SK-N-SH (cell line): Measurements from ENCODE around the gene PLCE1. TPM values are rescaled to one million over a fixed set of nuclear protein-coding genes. Genes with fewer than 3 reads are reported as not detected.

ENCODE experiments used
- CTCF ChIA-PET: fragments of 300-600, 350-600 bp; formaldehyde crosslinking; extraction: SDS; loops from one replicate; lab custom pipeline; 2021; lab: Yijun Ruan, JAX
- POLR2A ChIA-PET: fragments of 350-600 bp; sonication (Branson Sonifier 250); formaldehyde crosslinking; extraction: SDS; loops from one replicate; lab custom pipeline; 2020; ENCODE audit warnings: antibody characterized with exemption, inconsistent platforms; lab: Yijun Ruan, JAX
- DNase-seq: peaks from one replicate; pipeline ENCODE4 v3.0.0; 2012
- H2AFZ ChIP-seq: fragments of 200-600 bp; sonication (generic); 2 replicates; pipeline ENCODE4 v1.8.1; 2016; ENCODE audit warnings: antibody characterized with exemption, mild to moderate bottlenecking, low read depth
- H3F3A ChIP-seq: fragments of 200-600 bp; sonication (generic); replicated peaks from 2 replicates; pipeline ENCODE3; 2016; ENCODE audit warnings: antibody characterized with exemption, mild to moderate bottlenecking; ENCODE audit not compliant: insufficient read depth
- H3K27ac ChIP-seq, 2 experiments: fragments of 200-500 bp in 1 of 2; fragments of 200-600 bp in 1 of 2; sonication (Bioruptor generic) in 1 of 2; sonication (generic), shearing (Covaris generic) in 1 of 2; 2 replicates each; pipeline versions ENCODE4 v1.5.1 to v1.6.1; 2014 to 2016; ENCODE audit warnings: low read depth in 2 of 2, inconsistent platforms in 1 of 2, low read length in 1 of 2, mild to moderate bottlenecking in 1 of 2, mixed read lengths in 1 of 2
- H3K27me3 ChIP-seq: fragments of 200-600 bp; sonication (generic), shearing (Covaris generic); 2 replicates; pipeline ENCODE4 v1.6.1; 2016; ENCODE audit warnings: mixed run types; ENCODE audit not compliant: insufficient read depth
- H3K36me3 ChIP-seq, 2 experiments: fragments of 200-500 bp in 1 of 2; fragments of 200-600 bp in 1 of 2; sonication (Bioruptor generic) in 1 of 2; sonication (generic) in 1 of 2; replicated peaks in 1 of 2; 2 replicates each; pipeline versions ENCODE3 to v1.5.1; 2014 to 2016; ENCODE audit warnings: low read length in 1 of 2, mild to moderate bottlenecking in 1 of 2; ENCODE audit not compliant: insufficient read depth in 2 of 2, control insufficient read depth in 1 of 2
- H3K4me1 ChIP-seq, 2 experiments: fragments of 200-500 bp in 1 of 2; fragments of 200-600 bp in 1 of 2; sonication (Bioruptor generic) in 1 of 2; sonication (generic), shearing (Covaris generic) in 1 of 2; 2 replicates each; pipeline versions ENCODE4 v1.5.1 to v1.6.1; 2014 to 2016; ENCODE audit warnings: low read depth in 1 of 2, low read length in 1 of 2, mixed run types in 1 of 2; ENCODE audit not compliant: insufficient read depth in 2 of 2, control insufficient read depth in 1 of 2
- H3K4me2 ChIP-seq: fragments of 200-600 bp; sonication (generic), shearing (Covaris generic); 2 replicates; pipeline ENCODE4 v1.6.1; 2017; ENCODE audit warnings: mixed run types
- H3K4me3 ChIP-seq, 2 experiments: fragments of 200-500 bp in 1 of 2; fragments of 200-600 bp in 1 of 2; sonication (Bioruptor generic) in 1 of 2; sonication (generic), shearing (Covaris generic) in 1 of 2; 2 replicates each; pipeline versions ENCODE4 v1.5.1 to v1.8.1; 2014 to 2016; ENCODE audit warnings: low read depth in 2 of 2, inconsistent platforms in 1 of 2, low read length in 1 of 2, mild to moderate bottlenecking in 1 of 2, mixed read lengths in 1 of 2, moderate library complexity in 1 of 2
- H3K79me2 ChIP-seq: fragments of 200-600 bp; sonication (generic); 2 replicates; pipeline ENCODE4 v1.8.1; 2017; ENCODE audit warnings: mild to moderate bottlenecking; ENCODE audit not compliant: insufficient read depth
- H3K9ac ChIP-seq: fragments of 200-600 bp; sonication (generic); 2 replicates; pipeline ENCODE4 v1.6.1; 2017; ENCODE audit warnings: mixed run types
- H3K9me2 ChIP-seq: fragments of 200-600 bp; sonication (generic); 2 replicates; pipeline ENCODE4 v1.6.1; 2017; ENCODE audit warnings: mixed run types
- H3K9me3 ChIP-seq: fragments of 200-600 bp; sonication (generic); 2 replicates; pipeline ENCODE4 v1.6.1; 2017; ENCODE audit warnings: mixed run types, mild to moderate bottlenecking, moderate library complexity
- H4K20me1 ChIP-seq: fragments of 200-600 bp; sonication (generic); 2 replicates; pipeline ENCODE4 v1.6.1; 2017; ENCODE audit warnings: mild to moderate bottlenecking, mixed run types; ENCODE audit not compliant: insufficient read depth
- CHD2 ChIP-seq: fragments of 150-350 bp; IDR thresholded peaks from 2 replicates; pipeline ENCODE4 v1.6.1; 2018; ENCODE audit warnings: low read length; ENCODE audit not compliant: partially characterized antibody
- CTCF ChIP-seq: fragments of 200-600 bp; sonication (generic); IDR thresholded peaks from 2 replicates; pipeline ENCODE4 v1.6.1; 2017; ENCODE audit warnings: antibody characterized with exemption, mild to moderate bottlenecking, moderate library complexity
- EP300 ChIP-seq, 2 experiments: IDR thresholded peaks; 2 replicates each; pipeline versions ENCODE4 v1.4.0 to v1.6.1; 2012; ENCODE audit warnings: borderline replicate concordance in 1 of 2, low read depth in 1 of 2, low read length in 1 of 2
- GABPA ChIP-seq: IDR thresholded peaks from 2 replicates; pipeline ENCODE4 v1.4.0; 2012; ENCODE audit warnings: low read depth, mild to moderate bottlenecking
- GATA2 ChIP-seq: sonication (generic); formaldehyde crosslinking; IDR thresholded peaks from 2 replicates; pipeline ENCODE4 v1.5.0; 2020; ENCODE audit warnings: mild to moderate bottlenecking, missing genetic modification reagents
- IRF3 ChIP-seq: fragments of 150-350 bp; IDR thresholded peaks from 2 replicates; pipeline ENCODE4 v1.6.1; 2016; ENCODE audit warnings: mild to moderate bottlenecking, low read depth, low read length
- JUND ChIP-seq: IDR thresholded peaks from 2 replicates; pipeline ENCODE4 v1.4.0; 2012
- NFIC ChIP-seq: IDR thresholded peaks from 2 replicates; pipeline ENCODE4 v1.4.0; 2012; ENCODE audit warnings: borderline replicate concordance
- NRF1 ChIP-seq: IDR thresholded peaks from 2 replicates; pipeline ENCODE4 v1.6.1; 2012; ENCODE audit warnings: low read depth, mild to moderate bottlenecking, low read length
- RAD21 ChIP-seq: IDR thresholded peaks from 2 replicates; pipeline ENCODE4 v1.6.1; 2012; ENCODE audit warnings: mild to moderate bottlenecking, low read length
- REST ChIP-seq: IDR thresholded peaks from 2 replicates; pipeline ENCODE4 v1.6.1; 2012; ENCODE audit warnings: mild to moderate bottlenecking, low read depth, low read length, moderate library complexity
- RFX5 ChIP-seq: IDR thresholded peaks from 2 replicates; pipeline ENCODE4 v1.6.1; 2012; ENCODE audit warnings: mild to moderate bottlenecking, improper control_type of control experiment, low read length
- RXRA ChIP-seq: IDR thresholded peaks from 2 replicates; pipeline ENCODE4 v1.4.0; 2012; ENCODE audit warnings: low read depth, mild to moderate bottlenecking, borderline replicate concordance
- SIN3A ChIP-seq: IDR thresholded peaks from 2 replicates; pipeline ENCODE4 v1.6.1; 2012; ENCODE audit warnings: low read depth, mild to moderate bottlenecking, low read length, moderate library complexity, borderline replicate concordance
- TAF1 ChIP-seq: IDR thresholded peaks from 2 replicates; pipeline ENCODE4 v1.6.1; 2012; ENCODE audit warnings: low read depth, mild to moderate bottlenecking, low read length, moderate library complexity, borderline replicate concordance
- USF2 ChIP-seq: fragments of 150-350 bp; IDR thresholded peaks from 2 replicates; pipeline ENCODE4 v1.6.1; 2017; ENCODE audit warnings: antibody characterized with exemption, low read length, low read depth, borderline replicate concordance
- WGBS: methylation state at CpG from one replicate; pipeline ENCODE4 v1.1.6; 2017; ENCODE audit warnings: low lambda C conversion rate; 5-methylcytosine and 5-hydroxymethylcytosine counted together
- polyA plus RNA-seq, 3 experiments: library from polyadenylated mRNA; depleted of rRNA; stranded (reverse); fragments of >200 nt; gene quantifications; 2 replicates each; pipeline ENCODE4 v1.2.3, GENCODE V29; 2012
- TF ChIP-seq, protein P1 (sequence below): IDR thresholded peaks from 2 replicates; pipeline ENCODE4 v1.4.0; 2012; ENCODE audit warnings: low read depth, borderline replicate concordance
- TF ChIP-seq, protein P2 (sequence below): IDR thresholded peaks from 2 replicates; pipeline ENCODE4 v1.4.0; 2012; ENCODE audit warnings: low read depth, borderline replicate concordance

Gene PLCE1
- polyA plus RNA-seq, 1 of the 3 experiments (the other 2 are of a cell fraction): 1.2 TPM

GRCh38 chr10:93997546-93997945 lies 3.8 kb downstream of the PLCE1 start (continued):
- TF ChIP-seq, protein P1, sequence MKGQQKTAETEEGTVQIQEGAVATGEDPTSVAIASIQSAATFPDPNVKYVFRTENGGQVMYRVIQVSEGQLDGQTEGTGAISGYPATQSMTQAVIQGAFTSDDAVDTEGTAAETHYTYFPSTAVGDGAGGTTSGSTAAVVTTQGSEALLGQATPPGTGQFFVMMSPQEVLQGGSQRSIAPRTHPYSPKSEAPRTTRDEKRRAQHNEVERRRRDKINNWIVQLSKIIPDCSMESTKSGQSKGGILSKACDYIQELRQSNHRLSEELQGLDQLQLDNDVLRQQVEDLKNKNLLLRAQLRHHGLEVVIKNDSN: no peak
- TF ChIP-seq, all 33 proteins: peak for 0

DNA sequence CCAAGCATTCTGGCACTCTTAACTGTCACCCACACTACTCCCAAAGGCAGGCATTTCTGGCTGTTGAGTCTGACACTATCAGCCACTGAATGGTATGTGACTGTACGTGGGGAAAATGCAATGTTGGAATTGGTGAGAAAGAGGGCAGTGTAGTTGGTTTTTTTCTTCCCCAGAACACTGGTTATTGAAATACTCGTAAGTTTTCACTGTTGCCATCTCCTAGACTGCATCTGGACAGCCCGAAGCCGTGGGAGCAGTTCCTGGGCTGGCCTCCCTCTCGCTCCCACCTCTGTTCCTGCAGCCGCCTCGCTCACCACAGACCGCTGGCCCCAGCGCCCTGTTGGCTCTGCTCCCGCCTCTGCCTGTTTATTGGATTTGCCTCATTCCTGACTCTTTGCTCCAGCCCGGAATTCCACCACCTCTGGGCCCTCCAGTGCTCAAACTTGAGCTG lies 5.7 kb downstream of the PLCE1 start:
- no peaks in the 10 kb centered on the region for H4K20me1 ChIP-seq
- H3K4me3 ChIP-seq: peak overlapping the region in 1 of 2 experiments; percentile 4; a peak in 1 of 4 replicates
- peak overlapping the region; percentile 48 to 53 for H3K27ac ChIP-seq
- H3K79me2 ChIP-seq: no peaks in the 10 kb centered on the region
- H3F3A ChIP-seq: peaks cover 15% of the 10 kb centered on the region
- peak; percentile 60 for DNase-seq
- H3K4me1 ChIP-seq: peaks cover 0 to 11% of the 10 kb centered on the region in 2 experiments; a peak in 1 of 4 replicates
- 64% methylated on average over 11 of the region's 11 CpGs for WGBS
- H3K9ac ChIP-seq: no peak overlapping the region
- no peaks in the 10 kb centered on the region for H3K9me3 ChIP-seq
- no peaks in the 10 kb centered on the region for H3K36me3 ChIP-seq
- peak overlapping the region; percentile 35 for H3K4me2 ChIP-seq
- ChIA-PET POLR2A (no interaction called here), CTCF (interaction anchor here (0.8 kb wide), 1 partner anchor 11 kb away, joined by 3 read pairs; no protein-coding TSS in a partner anchor)
- H2AFZ ChIP-seq: no peak overlapping the region
- H3K9me2 ChIP-seq: no peaks in the 10 kb centered on the region
- H3K27me3 ChIP-seq: no peaks in the 10 kb centered on the region
- TF ChIP-seq NRF1 (no peak), GABPA (no peak), SIN3A (no peak), CHD2 (no peak), IRF3 (no peak), GATA2 (no peak), USF2 (no peak), RXRA (no peak), CTCF (0 out of 2 replicates have a peak, but pooled peaks have one; percentile 23), EP300 (IDR thresholded peaks at IDR 0.05; ENCODE audit: borderline replicate concordance in 1 of 2, low read depth in 1 of 2, low read length in 1 of 2) (no peak), JUND (no peak), RFX5 (no peak), NFIC (0 out of 2 replicates have a peak, but pooled peaks have one; percentile 43), RAD21 (peak; percentile 17; the same call in 1 of the 2 replicates), TAF1 (no peak), REST (no peak)
- TF ChIP-seq, protein P2, sequence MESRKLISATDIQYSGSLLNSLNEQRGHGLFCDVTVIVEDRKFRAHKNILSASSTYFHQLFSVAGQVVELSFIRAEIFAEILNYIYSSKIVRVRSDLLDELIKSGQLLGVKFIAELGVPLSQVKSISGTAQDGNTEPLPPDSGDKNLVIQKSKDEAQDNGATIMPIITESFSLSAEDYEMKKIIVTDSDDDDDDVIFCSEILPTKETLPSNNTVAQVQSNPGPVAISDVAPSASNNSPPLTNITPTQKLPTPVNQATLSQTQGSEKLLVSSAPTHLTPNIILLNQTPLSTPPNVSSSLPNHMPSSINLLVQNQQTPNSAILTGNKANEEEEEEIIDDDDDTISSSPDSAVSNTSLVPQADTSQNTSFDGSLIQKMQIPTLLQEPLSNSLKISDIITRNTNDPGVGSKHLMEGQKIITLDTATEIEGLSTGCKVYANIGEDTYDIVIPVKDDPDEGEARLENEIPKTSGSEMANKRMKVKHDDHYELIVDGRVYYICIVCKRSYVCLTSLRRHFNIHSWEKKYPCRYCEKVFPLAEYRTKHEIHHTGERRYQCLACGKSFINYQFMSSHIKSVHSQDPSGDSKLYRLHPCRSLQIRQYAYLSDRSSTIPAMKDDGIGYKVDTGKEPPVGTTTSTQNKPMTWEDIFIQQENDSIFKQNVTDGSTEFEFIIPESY: no peak
- TF ChIP-seq, protein P1: no peak
